ENCODE results near the gene APLP2. TPM values are rescaled to one million over a fixed set of nuclear protein-coding genes. Genes with fewer than 3 reads are reported as not detected.
"Not testable (repeated sequence)": the region's sequence is repeated elsewhere in the genome, so short reads cannot be mapped to it uniquely, and the experiment has no call there.

APLP2 gene
- total and polyA plus RNA-seq, 5 donors from 2014 or later: 53.3 to 86.6 (median 73.9) TPM

GRCh38 chr11:130085671-130086290, 16.1 kb downstream of the APLP2 start:
- no peak overlapping the region for H3K4me3 Mint-ChIP-seq
- no peaks in the 10 kb centered on the region for H3K27me3 Mint-ChIP-seq
- Histone ChIP-seq H3K27me3 (ENCODE audit: control insufficient read depth, insufficient read depth, low read length) (no peaks in the 10 kb centered on the region), H3K4me3 (ENCODE audit: low read depth, low read length) (no peak overlapping the region), H3K36me3 (ENCODE audit: control insufficient read depth, insufficient read depth, low read length) (no peaks in the 10 kb centered on the region), H3K27ac (ENCODE audit: insufficient read depth, low read length, poor library complexity, severe bottlenecking) (no peak overlapping the region), H3K4me1 (ENCODE audit: control insufficient read depth, insufficient read depth, low read length, poor library complexity, severe bottlenecking) (peaks cover 18% of the 10 kb centered on the region), H3K9me3 (ENCODE audit: control insufficient read depth in 2 of 2, low read length in 2 of 2) (no peaks in the 10 kb centered on the region)
- DNase-seq: no peak
- H3K36me3 Mint-ChIP-seq: peaks cover 12% of the 10 kb centered on the region
- peaks cover 27 to 53% (median 40%) of the 10 kb centered on the region in 4 donors for H3K4me1 Mint-ChIP-seq
- no peak for ATAC-seq (ENCODE audit: low read depth in 2 of 2)
- no peaks in the 10 kb centered on the region for H3K9me3 Mint-ChIP-seq
- H3K27ac Mint-ChIP-seq: peak overlapping the region in 2 of 3 donors; percentile 27 to 28

GRCh38 chr11:130086669-130087068, 17.0 kb downstream of the APLP2 start:
- H3K4me1 ChIP-seq (ENCODE audit: control insufficient read depth, insufficient read depth, low read length, poor library complexity, severe bottlenecking): peaks cover 18% of the 10 kb centered on the region
- peaks cover 23 to 51% (median 37%) of the 10 kb centered on the region in 4 donors for H3K4me1 Mint-ChIP-seq

DNA sequence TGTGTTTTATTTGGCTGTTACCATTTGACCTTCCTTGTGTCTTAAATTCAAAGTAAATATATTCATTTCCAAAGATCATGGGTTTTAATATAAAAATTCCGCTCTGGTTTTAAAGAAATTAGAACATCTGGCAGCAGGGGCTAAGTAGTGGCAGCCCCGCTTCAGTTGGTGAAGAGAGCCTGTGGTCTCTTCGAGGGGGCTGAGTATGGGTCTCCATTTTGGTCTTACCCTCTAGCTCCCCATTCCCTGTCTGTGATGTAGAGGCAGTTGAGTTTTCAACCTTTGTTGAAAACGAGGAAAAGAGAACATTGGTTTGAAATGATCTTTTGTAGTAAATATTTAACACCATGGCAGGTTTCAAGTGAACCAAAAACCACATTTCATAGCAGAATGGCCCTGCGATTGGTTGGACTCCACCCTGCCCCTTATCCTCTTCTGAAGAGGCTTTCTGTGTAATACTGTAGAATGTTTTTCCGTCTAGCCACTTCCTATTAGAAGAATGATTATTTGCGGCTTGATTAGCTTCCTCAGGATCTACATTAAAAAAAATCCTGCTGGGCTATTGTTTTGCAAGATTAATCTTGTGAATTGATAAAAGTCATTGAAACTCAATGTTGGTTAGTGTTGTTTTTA, 17.7 kb downstream of the APLP2 start:
- Histone ChIP-seq H3K4me1 (ENCODE audit: control insufficient read depth, insufficient read depth, low read length, poor library complexity, severe bottlenecking) (peaks cover 18% of the 10 kb centered on the region), H3K36me3 (ENCODE audit: control insufficient read depth, insufficient read depth, low read length) (no peaks in the 10 kb centered on the region), H3K9me3 (ENCODE audit: control insufficient read depth in 2 of 2, low read length in 2 of 2) (no peaks in the 10 kb centered on the region), H3K27me3 (ENCODE audit: control insufficient read depth, insufficient read depth, low read length) (no peaks in the 10 kb centered on the region), H3K27ac (ENCODE audit: insufficient read depth, low read length, poor library complexity, severe bottlenecking) (peak overlapping the region; percentile 8), H3K4me3 (ENCODE audit: low read depth, low read length) (peak overlapping the region; percentile 27)
- H3K9me3 Mint-ChIP-seq: no peaks in the 10 kb centered on the region
- H3K27me3 Mint-ChIP-seq: no peaks in the 10 kb centered on the region
- ATAC-seq (ENCODE audit: low read depth in 2 of 2) (peak in 1 of 2 donors; percentile 52), DNase-seq (peak in 1 of 3 donors; percentile 46)
- peaks cover 12% of the 10 kb centered on the region for H3K36me3 Mint-ChIP-seq
- H3K27ac Mint-ChIP-seq: peak overlapping the region in 1 of 3 donors; percentile 16
- H3K4me3 Mint-ChIP-seq: peak overlapping the region; percentile 6 to 71 (median 36)
- peaks cover 22 to 49% (median 36%) of the 10 kb centered on the region in 4 donors for H3K4me1 Mint-ChIP-seq

More at GRCh38 chr11:130086669-130087068, 17.0 kb downstream of the APLP2 start:
- Mint-ChIP-seq H3K27ac (no peak overlapping the region), H3K9me3 (no peaks in the 10 kb centered on the region), H3K36me3 (peaks cover 12% of the 10 kb centered on the region), H3K4me3 (no peak overlapping the region), H3K27me3 (no peaks in the 10 kb centered on the region)
- DNase-seq (no peak), ATAC-seq (ENCODE audit: low read depth in 2 of 2) (no peak)
- Histone ChIP-seq H3K27ac (ENCODE audit: insufficient read depth, low read length, poor library complexity, severe bottlenecking) (no peak overlapping the region), H3K36me3 (ENCODE audit: control insufficient read depth, insufficient read depth, low read length) (no peaks in the 10 kb centered on the region), H3K27me3 (ENCODE audit: control insufficient read depth, insufficient read depth, low read length) (no peaks in the 10 kb centered on the region), H3K4me3 (ENCODE audit: low read depth, low read length) (no peak overlapping the region), H3K9me3 (ENCODE audit: control insufficient read depth in 2 of 2, low read length in 2 of 2) (no peaks in the 10 kb centered on the region)

DNA sequence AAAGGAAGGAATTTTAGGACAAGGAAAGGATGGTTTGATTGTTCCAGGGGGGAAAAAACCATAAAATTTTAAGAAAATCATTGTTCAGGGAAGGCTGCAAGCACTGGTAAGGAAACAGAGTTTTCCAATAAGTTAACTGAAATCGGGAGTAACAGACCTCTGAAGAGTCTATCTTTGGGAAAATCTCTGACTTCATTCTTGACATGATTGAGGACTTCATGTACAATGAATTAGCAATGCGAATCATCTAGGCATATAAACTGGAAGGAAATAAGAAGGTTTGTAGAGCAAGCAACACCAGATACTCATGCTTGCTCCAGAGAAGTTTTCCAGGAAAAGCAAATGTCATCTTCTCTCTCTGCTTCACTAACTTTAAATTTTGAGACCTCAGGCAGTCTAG, 18.5 kb downstream of the APLP2 start:
- Mint-ChIP-seq H3K9me3 (no peaks in the 10 kb centered on the region), H3K36me3 (peaks cover 15% of the 10 kb centered on the region), H3K27ac (no peak overlapping the region), H3K27me3 (no peaks in the 10 kb centered on the region), H3K4me1 (peaks cover 22 to 49% (median 37%) of the 10 kb centered on the region in 4 donors), H3K4me3 (no peak overlapping the region)
- no peaks in the 10 kb centered on the region for H3K27me3 ChIP-seq (ENCODE audit: control insufficient read depth, insufficient read depth, low read length)
- H3K36me3 ChIP-seq (ENCODE audit: control insufficient read depth, insufficient read depth, low read length): no peaks in the 10 kb centered on the region
- H3K9me3 ChIP-seq (ENCODE audit: control insufficient read depth in 2 of 2, low read length in 2 of 2): no peaks in the 10 kb centered on the region
- H3K4me3 ChIP-seq (ENCODE audit: low read depth, low read length): no peak overlapping the region
- ATAC-seq (ENCODE audit: low read depth in 2 of 2): no peak
- peaks cover 18% of the 10 kb centered on the region for H3K4me1 ChIP-seq (ENCODE audit: control insufficient read depth, insufficient read depth, low read length, poor library complexity, severe bottlenecking)
- H3K27ac ChIP-seq (ENCODE audit: insufficient read depth, low read length, poor library complexity, severe bottlenecking): no peak overlapping the region
- DNase-seq: no peak

- H3K27me3 Mint-ChIP-seq: no peaks in the 10 kb centered on the region
- H3K27ac ChIP-seq (ENCODE audit: insufficient read depth, low read length, poor library complexity, severe bottlenecking): no peak overlapping the region
- H3K4me3 ChIP-seq (ENCODE audit: low read depth, low read length): no peak overlapping the region
- peaks cover 18% of the 10 kb centered on the region for H3K4me1 ChIP-seq (ENCODE audit: control insufficient read depth, insufficient read depth, low read length, poor library complexity, severe bottlenecking)
- no peaks in the 10 kb centered on the region for H3K27me3 ChIP-seq (ENCODE audit: control insufficient read depth, insufficient read depth, low read length)
- peak overlapping the region in 2 of 4 donors; percentile 5 to 12 for H3K4me3 Mint-ChIP-seq
- no peaks in the 10 kb centered on the region for H3K9me3 ChIP-seq (ENCODE audit: control insufficient read depth in 2 of 2, low read length in 2 of 2)
- peak overlapping the region in 1 of 3 donors; percentile 27 for H3K27ac Mint-ChIP-seq
- peaks cover 17% of the 10 kb centered on the region for H3K36me3 Mint-ChIP-seq
- no peaks in the 10 kb centered on the region for H3K9me3 Mint-ChIP-seq
- peaks cover 25 to 49% (median 39%) of the 10 kb centered on the region in 4 donors for H3K4me1 Mint-ChIP-seq
- no peak for DNase-seq
- no peaks in the 10 kb centered on the region for H3K36me3 ChIP-seq (ENCODE audit: control insufficient read depth, insufficient read depth, low read length)
- no peak for ATAC-seq (ENCODE audit: low read depth in 2 of 2)
These were observed 19.4 kb downstream of the APLP2 start for GRCh38 chr11:130088919-130089673.

- no peak for DNase-seq
- Histone ChIP-seq H3K4me3 (ENCODE audit: low read depth, low read length) (no peak overlapping the region), H3K36me3 (ENCODE audit: control insufficient read depth, insufficient read depth, low read length) (no peaks in the 10 kb centered on the region), H3K27me3 (ENCODE audit: control insufficient read depth, insufficient read depth, low read length) (no peaks in the 10 kb centered on the region), H3K27ac (ENCODE audit: insufficient read depth, low read length, poor library complexity, severe bottlenecking) (no peak overlapping the region), H3K9me3 (ENCODE audit: control insufficient read depth in 2 of 2, low read length in 2 of 2) (no peaks in the 10 kb centered on the region), H3K4me1 (ENCODE audit: control insufficient read depth, insufficient read depth, low read length, poor library complexity, severe bottlenecking) (peaks cover 18% of the 10 kb centered on the region)
- Mint-ChIP-seq H3K27ac (peak overlapping the region in 1 of 3 donors; percentile 34), H3K9me3 (no peaks in the 10 kb centered on the region), H3K27me3 (no peaks in the 10 kb centered on the region), H3K36me3 (peaks cover 15% of the 10 kb centered on the region), H3K4me3 (no peak overlapping the region), H3K4me1 (peaks cover 23 to 49% (median 39%) of the 10 kb centered on the region in 4 donors)
- no peak for ATAC-seq (ENCODE audit: low read depth in 2 of 2)
These were observed 20.0 kb downstream of the APLP2 start for GRCh38 chr11:130089674-130090073.

DNA sequence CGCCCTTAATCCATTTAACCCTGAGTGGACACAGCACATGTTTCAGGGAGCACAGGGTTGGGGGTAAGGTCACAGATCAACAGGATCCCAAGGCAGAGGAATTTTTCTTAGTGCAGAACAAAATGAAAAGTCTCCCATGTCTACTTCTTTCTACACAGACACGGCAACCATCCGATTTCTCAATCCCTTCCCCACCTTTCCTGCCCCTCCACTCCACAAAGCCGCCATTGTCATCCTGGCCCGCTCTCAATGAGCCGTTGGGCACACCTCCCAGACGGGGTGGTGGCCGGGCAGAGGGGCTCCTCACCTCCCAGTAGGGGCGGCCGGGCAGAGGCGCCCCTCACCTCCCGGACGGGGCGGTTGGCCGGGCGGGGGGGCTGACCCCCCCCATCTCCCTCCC, 20.8 kb downstream of the APLP2 start:
- not testable (repeated sequence) for H3K27ac Mint-ChIP-seq; ATAC-seq (ENCODE audit: low read depth in 2 of 2); H3K27ac ChIP-seq (ENCODE audit: insufficient read depth, low read length, poor library complexity, severe bottlenecking); H3K4me3 ChIP-seq (ENCODE audit: low read depth, low read length); H3K36me3 ChIP-seq (ENCODE audit: control insufficient read depth, insufficient read depth, low read length); H3K27me3 Mint-ChIP-seq; H3K9me3 ChIP-seq (ENCODE audit: control insufficient read depth in 2 of 2, low read length in 2 of 2); H3K4me3 Mint-ChIP-seq; H3K27me3 ChIP-seq (ENCODE audit: control insufficient read depth, insufficient read depth, low read length); H3K9me3 Mint-ChIP-seq; DNase-seq
- peaks cover 18% of the 10 kb centered on the region for H3K4me1 ChIP-seq (ENCODE audit: control insufficient read depth, insufficient read depth, low read length, poor library complexity, severe bottlenecking)
- H3K4me1 Mint-ChIP-seq: peaks cover 21 to 55% (median 44%) of the 10 kb centered on the region in 4 donors
- H3K36me3 Mint-ChIP-seq: peaks cover 14% of the 10 kb centered on the region

Measured in CD4-positive, CD25-positive, alpha-beta regulatory T cell (primary cell).